ENCODE results near the gene CCDC159.
"Not testable (repeated sequence)": the region's sequence is repeated elsewhere in the genome, so short reads cannot be mapped to it uniquely, and the experiment has no call there.

Gene CCDC159, protein sequence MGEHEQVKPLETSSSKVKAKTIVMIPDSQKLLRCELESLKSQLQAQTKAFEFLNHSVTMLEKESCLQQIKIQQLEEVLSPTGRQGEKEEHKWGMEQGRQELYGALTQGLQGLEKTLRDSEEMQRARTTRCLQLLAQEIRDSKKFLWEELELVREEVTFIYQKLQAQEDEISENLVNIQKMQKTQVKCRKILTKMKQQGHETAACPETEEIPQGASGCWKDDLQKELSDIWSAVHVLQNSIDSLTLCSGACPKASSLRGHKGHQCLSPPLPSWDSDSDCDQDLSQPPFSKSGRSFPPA

DNA sequence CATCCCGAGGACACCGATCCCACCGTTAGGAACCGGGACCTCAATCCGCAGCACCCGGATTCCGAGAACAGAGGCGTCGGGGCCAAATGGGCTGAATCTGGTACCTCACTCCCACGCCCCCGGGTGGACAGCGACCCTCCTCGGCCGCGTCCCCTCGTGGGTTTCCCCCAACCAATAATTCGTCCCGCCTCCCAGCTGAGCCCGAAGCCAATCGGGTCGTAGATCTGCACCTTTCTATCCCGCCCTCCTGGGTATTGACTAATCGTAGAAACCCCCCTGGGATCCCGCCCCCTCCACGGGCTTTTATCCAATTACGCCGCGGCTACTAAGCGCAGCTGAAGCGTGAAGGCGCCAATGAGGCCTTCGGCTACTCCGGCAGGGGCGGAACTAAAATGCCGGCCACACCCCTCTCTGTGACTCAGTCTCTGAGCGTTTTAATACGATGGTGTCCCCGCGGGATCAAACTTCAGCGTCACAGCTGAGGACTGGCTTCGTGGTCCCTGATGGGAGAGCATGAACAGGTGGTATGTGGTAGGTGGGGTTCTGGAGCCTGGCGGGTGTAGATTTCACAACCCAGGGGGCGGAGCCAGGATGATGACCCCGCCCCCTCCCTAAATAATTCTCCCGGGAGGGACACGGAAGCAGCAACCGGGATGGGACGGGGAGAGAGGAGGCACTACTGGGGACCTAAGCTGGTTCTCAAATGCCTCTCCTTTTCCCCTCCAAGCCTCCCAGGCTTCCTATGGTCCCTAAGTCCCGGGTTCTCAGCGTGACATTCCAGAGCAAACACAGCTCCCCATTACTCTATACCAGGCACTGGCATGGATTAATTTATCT is at the start of gene CCDC159, which contains the start of gene TMEM205:
TSS of gene CCDC159 (plus strand) at position 416 of the 837 bp plus-strand sequence. CDS start at position 504, 88 bp downstream.
TSS of gene TMEM205 (minus strand) at position 165 of the 837 bp plus-strand sequence. CDS start 649 bp downstream, outside the sequence.
- DNase-seq: peak; percentile 100

DNA sequence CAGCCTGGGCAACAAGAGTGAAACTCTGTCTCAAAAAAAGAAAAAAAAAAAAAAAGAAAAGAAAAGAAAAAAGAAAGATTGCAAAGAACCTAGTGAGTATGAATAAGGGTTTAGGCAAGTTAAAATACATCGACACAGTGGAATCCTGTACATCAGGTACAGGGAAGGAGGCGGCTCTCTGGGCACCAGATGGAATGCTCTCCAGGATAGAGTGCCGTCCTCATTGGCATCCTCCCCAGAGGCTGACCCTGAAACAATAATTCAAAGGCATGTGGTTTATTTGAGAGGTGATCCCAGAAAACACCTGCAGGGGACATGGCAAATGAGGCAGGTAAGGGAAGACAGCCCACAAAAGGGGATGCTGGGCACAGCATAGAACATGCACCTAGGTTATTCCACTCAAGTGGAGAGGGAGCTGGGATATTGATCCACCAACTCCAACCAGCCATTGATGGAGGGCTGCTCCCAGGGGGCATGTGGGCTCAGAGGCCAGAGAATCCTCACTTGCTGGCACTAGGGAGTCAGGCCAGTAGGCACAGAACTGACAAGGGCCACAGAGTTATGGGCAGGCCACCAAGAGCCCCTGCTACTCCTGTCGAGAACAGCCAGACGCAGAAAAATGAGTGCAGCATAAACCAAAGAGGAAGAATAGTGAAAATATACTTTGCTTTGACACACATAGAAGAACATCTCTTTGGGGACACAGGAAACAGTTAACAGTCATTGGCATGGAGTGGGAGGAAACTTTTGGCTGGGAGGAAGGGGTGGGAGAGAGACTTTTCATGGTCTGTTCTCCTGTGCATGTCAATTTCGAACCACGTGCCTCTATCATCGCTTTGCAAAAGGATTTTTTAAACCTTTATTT is 46.1 kb upstream of the CCDC159 start:
- DNase-seq: no peak

DNA sequence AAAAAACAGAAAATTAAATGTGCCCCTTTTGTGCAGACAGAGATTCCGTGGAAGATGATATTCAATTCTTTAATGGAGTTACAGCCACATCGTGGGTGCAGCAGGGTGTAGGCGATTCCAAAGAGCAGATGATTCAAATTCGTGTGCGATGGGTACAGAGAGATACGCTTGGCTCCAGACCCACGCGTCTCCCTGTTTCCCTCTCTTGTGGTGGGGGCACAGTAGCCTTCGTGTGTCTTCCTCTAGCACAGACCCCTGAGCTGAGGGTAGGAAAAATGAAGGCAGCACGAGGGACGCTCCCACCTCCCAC is 45.6 kb upstream of the CCDC159 start:
- no peak for DNase-seq

DNA sequence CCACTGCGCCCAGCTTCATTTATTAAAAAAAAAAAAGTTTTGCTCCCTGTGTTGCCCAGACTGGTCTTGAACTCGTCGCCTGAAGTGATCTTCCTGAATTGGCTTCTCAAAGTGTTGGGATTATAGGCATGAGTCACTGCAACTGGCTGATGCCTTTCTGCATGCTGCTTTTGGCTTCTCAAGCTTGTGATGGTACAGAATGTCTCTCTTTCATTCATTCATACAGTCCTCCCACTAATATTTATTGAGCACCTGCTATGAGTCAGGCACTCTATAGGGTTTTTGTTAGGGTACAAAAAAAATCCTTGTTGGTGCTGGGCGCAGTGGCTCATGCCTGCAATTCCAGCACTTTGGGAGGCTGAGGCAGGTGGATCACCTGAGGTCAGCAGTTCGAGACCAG is 41.4 kb upstream of the CCDC159 start:
- DNase-seq: no peak

DNA sequence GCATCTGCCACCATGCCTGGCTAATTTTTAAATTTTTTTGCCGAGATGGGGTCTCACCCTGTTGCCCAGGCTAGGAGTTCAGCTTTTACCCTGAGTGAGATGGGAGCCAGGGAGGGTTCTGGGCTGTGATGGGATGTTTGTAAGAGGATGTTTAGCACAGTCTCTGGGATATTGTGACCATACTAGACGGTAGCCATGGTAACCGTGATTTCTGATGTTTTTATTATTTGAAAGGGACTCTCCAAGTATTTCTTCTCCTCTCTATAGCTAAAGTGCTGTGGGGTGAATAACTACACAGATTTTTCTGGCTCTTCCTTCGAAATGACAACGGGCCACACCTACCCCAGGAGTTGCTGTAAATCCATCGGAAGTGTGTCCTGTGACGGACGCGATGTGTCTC is 40.0 kb upstream of the CCDC159 start:
- no peak for DNase-seq

DNA sequence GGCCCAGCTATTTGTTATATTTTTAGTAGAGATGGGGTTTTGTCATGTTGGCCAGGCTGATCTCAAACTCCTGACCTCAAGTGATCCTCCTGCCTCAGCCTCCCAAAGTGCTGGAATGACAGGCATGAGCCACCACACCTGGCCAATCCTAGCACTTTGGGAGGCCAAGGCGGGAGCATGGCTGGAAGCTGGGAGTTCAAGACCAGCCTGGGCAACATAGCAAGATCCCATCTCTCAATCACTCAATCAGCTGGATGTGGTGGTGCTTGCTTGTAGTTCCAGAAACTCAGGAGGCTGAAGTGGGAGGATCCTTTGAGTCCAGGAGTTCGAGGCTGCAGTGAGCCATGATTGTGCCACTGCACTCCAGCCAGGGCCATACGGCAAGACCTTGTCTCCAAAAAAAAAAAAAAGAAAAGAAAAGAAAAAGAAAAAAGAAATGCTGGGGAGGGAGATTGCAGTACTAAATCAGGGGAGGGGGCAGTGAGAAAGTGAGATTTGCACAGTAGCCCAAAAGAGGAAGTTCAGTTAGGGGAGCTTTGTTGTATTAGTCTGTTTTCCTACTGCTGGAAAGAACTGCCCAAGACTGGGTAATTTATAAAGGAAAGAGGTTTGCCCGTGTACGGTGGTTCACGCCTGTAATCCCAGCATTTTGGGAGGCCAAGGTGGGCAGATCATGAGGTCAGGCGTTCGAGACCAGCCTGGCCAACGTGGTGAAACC is 25.9 kb upstream of the CCDC159 start:
- peak; percentile 30 for DNase-seq

DNA sequence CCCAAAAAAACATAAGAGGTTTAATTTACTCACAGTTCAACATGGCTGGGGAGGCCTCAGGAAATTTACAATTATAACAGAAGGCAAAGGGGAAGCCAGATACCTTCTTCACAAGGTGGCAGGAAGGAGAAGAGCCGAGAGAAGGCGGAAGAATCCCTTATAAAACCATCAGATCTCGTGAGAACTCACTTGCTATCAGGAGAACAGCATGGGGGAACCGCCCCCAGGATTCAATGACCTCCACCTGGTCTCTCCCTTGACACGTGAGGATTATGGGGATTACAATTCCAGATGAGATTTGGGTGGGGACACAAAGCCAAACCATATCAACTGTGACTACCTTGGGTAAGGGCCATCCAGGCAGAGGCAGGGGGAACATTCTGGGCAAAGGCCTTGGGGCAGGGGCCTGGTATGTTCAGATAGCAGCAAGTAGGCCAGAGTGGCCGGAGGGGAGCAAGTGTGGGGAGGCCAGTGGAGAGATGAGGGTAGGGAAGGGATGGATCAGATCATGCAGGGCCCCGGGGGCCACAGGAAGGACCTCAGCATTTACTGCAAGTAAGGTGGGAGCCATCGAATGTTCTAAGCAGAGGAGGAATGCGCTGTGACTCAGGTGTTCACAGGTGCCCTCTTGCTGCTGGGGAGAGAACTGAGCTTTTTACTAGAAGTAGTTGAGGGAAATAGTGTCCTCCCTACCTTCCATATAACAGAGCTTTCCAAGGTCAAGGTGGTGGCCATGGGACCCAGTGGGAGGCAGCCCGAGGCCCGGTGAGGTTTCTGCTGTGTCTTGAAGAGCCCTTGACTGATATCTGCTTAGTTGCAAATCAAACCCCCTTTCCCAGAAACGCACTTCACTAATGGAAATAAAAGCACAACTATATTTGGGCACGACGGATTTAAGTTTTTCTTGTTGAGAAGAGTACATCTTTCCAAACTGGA is 24.9 kb upstream of the CCDC159 start:
- no peak for DNase-seq

DNA sequence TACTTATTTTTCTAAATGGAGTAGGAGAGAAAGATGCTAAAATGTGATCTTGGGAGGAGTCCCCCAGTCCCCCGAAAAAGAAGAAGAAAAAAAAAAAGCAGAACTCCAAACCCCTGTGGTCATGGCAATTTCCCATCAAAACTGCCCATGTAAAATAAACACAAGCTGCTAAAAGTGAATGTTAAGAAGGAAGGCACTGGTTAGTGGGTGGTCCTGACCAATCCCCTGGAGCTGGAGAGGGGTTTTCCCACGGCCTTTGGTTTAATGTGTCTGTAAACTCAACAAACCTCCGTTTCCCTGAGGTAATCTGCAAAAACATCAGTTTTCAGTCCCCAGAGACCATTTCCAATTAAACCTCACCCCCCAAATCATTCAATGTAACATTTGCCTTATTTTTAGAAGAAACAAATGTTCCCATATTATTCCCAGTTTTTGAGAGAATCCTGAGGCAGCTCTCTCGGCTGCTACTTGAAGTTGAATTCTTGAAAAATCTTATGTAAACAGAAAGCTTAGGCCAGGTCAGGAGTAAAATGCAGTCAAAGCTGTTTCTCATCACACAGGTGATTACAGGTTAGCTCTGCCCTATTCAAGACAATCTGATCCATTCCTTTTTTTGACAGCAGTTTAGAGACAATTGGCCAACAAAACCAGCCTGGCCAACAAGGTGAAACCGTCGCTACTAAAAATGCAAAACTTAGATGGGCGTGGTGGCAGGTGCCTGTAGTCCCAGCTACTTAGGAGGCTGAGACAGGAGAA is 23.9 kb upstream of the CCDC159 start:
- peak; percentile 57 for DNase-seq

DNA sequence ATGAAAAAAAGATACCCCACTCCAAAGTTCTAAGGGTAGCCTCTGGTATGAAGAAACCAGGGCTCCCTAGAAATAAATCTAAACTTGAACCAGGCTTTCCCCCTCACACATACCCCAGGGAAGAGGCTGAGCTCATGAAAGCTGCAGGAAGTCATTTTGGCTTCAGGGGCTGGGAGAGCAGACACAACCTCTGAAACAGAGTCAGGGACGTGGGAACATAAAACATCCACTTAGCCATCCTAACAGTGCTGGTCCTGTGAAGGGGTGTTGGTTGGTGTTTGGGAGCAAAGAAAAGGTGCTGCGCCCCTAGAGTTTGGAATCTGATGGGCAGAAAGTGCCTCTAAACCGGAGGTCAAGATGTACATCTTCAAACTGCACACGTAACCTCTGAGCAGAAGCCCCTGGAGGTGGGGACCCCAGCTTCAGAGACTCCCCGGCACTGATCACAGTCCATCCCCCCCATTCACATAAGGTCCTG is 22.7 kb upstream of the CCDC159 start:
- no peak for DNase-seq

DNA sequence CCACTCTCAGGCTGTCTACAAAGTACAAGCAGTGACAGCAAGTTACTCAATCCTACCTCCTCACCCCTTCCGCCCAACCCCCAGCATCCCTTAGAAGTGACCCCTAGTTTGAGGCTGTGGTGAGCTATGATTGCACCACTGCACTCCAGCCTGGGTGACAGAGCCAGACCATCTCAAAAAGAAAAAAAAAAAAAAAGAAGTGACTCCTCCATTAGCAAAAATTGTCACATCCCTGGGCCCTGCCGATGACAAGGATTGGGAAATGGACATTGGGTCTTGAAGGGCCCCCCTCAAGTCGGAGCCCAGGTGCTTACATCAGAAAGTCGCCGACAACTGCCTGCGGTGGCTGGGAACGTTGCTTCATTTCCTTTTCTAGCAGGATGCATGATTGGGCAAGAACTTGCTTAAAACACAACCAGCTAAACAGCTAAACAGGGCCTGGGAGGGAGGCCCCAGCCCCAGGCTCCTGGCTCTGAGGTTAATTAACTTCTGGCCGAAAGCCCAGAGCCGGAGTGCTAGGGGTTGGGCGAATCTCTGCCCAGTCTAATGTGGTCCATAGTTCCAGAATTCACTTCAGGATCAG is 22.1 kb upstream of the CCDC159 start:
- DNase-seq: peak; percentile 85

DNA sequence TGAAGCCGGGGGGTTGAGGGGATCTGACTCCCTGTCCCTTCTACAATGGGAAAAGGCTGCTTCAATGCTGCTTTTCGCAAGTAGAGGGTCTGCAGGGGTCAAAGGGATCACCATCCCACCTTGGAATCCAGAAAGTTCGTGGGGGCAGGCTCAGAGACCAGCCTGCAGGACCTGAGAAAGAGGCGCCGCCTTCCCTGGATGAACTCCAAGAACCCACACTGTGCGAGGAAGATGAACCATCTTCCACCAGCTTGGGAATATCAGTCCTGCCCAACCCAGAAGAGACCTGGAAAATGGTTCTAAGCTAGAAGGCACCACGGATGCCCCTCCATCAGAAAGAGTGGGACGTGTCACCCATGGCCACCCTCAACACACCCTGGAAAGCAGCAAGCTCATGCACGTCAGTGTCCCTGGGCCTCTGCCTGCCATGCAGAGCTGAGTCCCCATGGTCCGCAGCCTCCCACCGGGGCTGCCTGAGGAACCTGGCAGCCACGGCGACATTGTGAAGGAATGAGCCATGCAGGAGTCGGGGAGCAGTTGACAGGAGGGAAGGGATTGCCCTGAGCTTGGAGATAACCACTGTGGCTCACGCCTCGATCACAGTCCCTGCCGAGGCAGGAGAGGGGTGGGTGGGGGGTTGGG is 21.4 kb upstream of the CCDC159 start:
- no peak for DNase-seq

DNA sequence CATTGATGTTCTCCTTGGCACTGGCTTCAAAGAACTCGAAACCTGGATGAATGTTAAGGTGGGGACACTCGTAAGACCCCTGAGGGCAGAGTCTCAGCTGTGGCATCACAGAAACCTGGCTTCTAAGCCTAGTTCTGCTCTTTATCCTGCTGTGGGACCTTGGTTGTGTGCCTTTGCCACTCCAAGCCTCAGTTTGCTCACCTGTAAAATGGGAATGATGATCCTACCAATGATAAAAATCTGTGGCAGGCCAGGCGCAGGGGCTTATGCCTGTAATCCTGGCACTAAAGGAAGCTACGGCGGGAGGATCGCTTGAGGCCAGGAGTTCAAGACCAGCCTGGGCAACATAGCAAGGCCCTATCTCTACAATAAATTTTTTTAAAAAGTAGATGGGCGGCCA is 20.8 kb upstream of the CCDC159 start:
- no peak for DNase-seq

DNA sequence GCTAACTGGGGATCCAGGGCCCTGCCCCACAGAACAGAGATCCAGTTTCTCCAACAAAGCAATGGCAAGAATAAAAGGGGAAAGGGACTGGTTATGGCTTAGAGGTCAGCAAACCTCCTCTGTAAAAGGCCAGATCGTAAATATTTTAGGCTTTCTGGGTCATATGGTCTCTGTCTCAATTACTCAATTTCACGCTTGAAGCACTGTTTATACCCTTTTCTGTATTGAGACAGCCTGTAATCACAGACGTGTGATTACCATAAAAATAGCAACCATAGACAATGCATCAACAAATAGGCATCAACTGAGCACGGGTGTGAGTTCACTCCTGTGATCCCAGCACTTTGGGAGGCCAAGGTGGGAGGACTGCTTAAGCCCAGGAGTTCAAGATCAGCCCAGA is 16.2 kb upstream of the CCDC159 start:
- DNase-seq: no peak

DNA sequence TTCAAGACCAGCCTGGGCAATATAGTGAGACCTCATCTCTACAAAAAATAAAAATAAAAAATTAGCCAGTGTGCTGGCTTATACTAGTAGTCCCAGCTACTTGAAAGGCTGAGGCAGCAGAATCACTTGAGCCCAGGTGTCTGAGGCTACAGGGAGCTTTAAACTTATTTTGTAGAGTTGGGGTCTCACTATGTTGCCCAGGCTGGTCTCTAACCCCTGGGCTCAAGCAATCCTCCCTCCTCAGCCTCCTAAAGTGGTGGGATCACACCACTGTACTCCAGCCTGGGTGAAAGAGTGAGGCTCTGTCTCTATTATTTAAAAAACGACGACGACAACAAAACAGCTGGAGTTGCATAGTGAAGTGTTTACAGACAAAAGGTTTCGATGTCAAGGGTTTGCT is 14.8 kb upstream of the CCDC159 start:
- DNase-seq: no peak

DNA sequence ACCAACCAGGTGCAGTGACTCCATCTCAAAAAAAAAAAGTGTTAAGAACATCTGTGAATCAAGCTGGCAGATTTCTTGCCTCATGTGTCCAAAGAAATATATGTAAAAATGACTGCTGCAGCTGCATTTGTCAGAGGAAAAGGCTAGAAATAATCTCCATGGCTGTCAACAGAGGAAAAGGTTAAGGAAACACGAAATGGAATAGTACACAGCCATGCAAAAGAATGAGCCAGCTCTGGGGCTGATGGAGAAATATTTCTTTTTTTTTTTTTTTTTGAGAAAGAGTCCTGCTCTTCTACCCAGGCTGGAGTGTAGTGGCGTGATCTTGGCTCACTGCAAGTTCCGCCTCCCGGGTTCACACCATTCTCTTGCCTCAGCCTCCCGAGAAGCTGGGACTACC is 13.5 kb upstream of the CCDC159 start:
- no peak for DNase-seq

DNA sequence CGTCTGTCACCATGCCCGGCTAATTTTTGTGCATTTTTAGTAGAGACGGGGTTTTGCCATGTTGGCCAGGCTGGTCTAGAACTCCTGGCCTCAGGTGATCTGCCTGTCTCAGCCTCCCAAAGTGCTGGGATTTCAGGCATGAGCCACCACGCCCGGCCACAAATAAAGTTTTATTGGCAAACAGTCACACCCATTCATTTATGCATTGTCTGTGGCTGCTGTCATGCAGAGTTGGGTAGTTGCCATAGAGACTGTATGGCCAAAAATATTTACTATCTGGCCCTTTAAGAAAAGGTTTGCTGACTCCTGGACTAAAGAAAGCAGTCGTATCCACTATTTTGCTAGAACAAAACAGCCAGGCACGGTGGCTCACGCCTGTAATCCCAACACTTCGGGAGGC is 12.5 kb upstream of the CCDC159 start:
- not testable (repeated sequence) for DNase-seq

DNA sequence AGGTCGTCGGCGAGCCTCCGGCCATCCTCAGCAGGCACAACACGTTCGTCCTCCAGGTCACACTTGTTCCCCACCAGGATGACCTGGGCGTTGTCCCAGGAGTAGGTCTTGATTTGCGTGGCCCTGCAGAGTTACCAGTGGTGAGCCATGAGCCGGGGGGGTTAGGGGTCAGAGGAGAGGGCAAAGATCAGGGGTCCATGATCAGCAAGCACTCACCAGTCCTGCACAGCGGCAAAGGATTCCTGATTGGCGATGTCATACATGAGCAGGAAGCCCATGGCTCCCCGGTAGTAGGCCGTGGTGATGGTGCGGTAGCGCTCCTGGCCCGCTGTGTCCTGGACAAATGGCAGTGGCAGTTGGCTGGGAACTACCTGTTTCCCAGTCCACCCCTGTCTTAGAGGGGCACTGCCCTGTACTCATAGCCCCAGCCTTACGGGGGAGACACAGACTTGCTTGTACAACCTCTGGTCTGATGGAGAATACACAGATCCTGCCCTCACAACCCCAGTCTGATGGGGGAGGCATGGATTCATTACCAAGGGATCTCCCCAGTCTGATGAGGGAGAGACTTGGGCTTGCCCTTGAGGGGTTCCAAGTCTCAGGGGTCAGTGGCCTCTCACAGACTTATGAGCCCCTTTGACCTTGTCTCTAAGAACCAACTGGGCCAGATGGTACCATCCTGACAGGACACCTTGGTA is 10.7 kb upstream of the CCDC159 start:
- no peak for DNase-seq

DNA sequence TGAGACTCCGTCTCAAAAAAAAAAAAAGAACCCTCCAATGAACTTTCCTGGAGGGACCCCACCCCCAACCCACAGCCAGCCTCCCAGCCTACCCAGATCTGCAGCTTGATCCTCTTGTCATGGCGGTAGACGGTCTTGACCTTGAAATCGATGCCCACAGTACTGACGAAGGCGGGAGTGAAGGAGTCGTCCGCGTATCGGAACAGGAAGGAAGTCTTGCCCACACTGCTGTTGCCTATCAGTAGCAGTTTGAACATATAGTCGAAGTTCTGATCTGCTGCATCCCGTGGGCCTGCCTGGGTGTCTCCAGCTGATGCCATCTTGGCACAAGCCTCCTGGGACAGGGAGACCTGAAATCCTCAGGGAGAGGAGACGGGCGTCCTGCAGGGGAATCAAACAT is 9.2 kb upstream of the CCDC159 start:
- DNase-seq: peak; percentile 16

DNA sequence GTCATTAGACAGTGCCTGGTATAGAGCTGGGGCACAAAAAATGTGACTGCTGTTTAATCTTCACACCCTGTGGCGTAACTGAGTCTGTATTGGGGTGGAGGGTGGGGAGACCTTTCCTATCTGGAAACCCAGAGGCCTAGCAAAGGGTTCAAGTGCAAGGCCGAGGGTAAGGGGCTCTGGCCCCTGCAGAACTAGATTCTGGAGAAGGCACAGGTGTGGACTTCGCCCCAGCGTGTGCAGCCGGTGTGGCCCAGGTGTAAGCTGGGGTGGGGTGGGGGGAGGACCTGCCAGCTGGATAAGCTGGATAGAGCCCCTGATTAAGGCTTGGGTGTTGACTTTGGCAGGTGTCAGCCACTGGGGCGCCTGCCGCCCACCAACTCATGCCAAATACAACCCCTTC is 8.2 kb upstream of the CCDC159 start:
- DNase-seq: no peak

Data from inflammatory macrophage treated with lipopolysaccharide for 4 hours (primary cell).